MG63 (cell line): ENCODE measurements around the gene MMP8. TPM values are rescaled to one million over a fixed set of nuclear protein-coding genes. Genes with fewer than 3 reads are reported as not detected.
A peak's percentile ranks its signal among the peaks of the same experiment; 100 is the strongest.
"Not testable (repeated sequence)": the region's sequence is repeated elsewhere in the genome, so short reads cannot be mapped to it uniquely, and the experiment has no call there.

Experiments
- DNase-seq: peaks from one replicate; pipeline ENCODE4 v3.0.0-alpha.2; 2020
- H3K27me3 ChIP-seq: fragments of 250-450 bp; sonication (Bioruptor Pico); 2 replicates; pipeline ENCODE4 v1.5.1; 2020; ENCODE audit warnings: mild to moderate bottlenecking, moderate library complexity
- H3K36me3 ChIP-seq: fragments of 250-450 bp; sonication (Bioruptor Pico); 2 replicates; pipeline ENCODE4 v1.5.1; 2020; ENCODE audit warnings: mild to moderate bottlenecking, moderate library complexity
- H3K4me3 ChIP-seq: fragments of 250-450 bp; sonication (Bioruptor Pico); 2 replicates; pipeline ENCODE4 v1.5.1; 2020; ENCODE audit warnings: mild to moderate bottlenecking, moderate library complexity
- H3K9me3 ChIP-seq: fragments of 250-450 bp; sonication (Bioruptor Pico); 2 replicates; pipeline ENCODE4 v1.5.1; 2020; ENCODE audit warnings: mild to moderate bottlenecking, moderate library complexity
- total RNA-seq: library from RNA; depleted of rRNA; stranded (reverse); fragments of >200 nt; shearing (Covaris generic); gene quantifications from 2 replicates; pipeline ENCODE4 v1.2.3, GENCODE V29; 2014; ENCODE audit warnings: low replicate concordance; rRNA removed

The MMP8 gene
- not detected in 2 replicates for total RNA-seq

- Histone ChIP-seq H3K9me3 (no peaks in the 10 kb centered on the region; the same call in none of the 2 replicates), H3K4me3 (no peak within 1 kb of the TSS)
- DNase-seq: no peak
Observed at GRCh38 chr11:102724904-102725500, at the start of gene MMP8. TSS of gene MMP8 (minus strand) at chr11:102724954. CDS start at chr11:102724855, 99 bp downstream.

GRCh38 chr11:102773386-102773785, 48.6 kb upstream of the MMP8 start:
- Histone ChIP-seq H3K36me3 (no peaks in the 10 kb centered on the region), H3K27me3 (no peaks in the 10 kb centered on the region), H3K9me3 (no peaks in the 10 kb centered on the region), H3K4me3 (no peak overlapping the region)
- no peak for DNase-seq

More at GRCh38 chr11:102724904-102725500, at the start of gene MMP8:
- no peaks in the 10 kb centered on the region for H3K27me3 ChIP-seq
- H3K36me3 ChIP-seq: no peaks in the 10 kb centered on the region

- no peaks in the 10 kb centered on the region for H3K36me3 ChIP-seq
- no peak overlapping the region for H3K4me3 ChIP-seq
- peak; percentile 2 for DNase-seq
- H3K27me3 ChIP-seq: no peaks in the 10 kb centered on the region
- no peaks in the 10 kb centered on the region for H3K9me3 ChIP-seq
Observed at GRCh38 chr11:102771351-102771750, 46.6 kb upstream of the MMP8 start.

- no peak for DNase-seq
- H3K4me3 ChIP-seq: no peak overlapping the region
Observed at GRCh38 chr11:102770191-102770590, 45.4 kb upstream of the MMP8 start.

GRCh38 chr11:102767800-102768199, 43.0 kb upstream of the MMP8 start:
- no peak overlapping the region for H3K4me3 ChIP-seq
- H3K9me3 ChIP-seq: no peaks in the 10 kb centered on the region
- H3K36me3 ChIP-seq: no peaks in the 10 kb centered on the region
- no peaks in the 10 kb centered on the region; the same call in 1 of the 2 replicates for H3K27me3 ChIP-seq
- no peak for DNase-seq

More at GRCh38 chr11:102770191-102770590, 45.4 kb upstream of the MMP8 start:
- Histone ChIP-seq H3K36me3 (no peaks in the 10 kb centered on the region), H3K9me3 (no peaks in the 10 kb centered on the region), H3K27me3 (no peaks in the 10 kb centered on the region)

GRCh38 chr11:102763440-102763839, 38.7 kb upstream of the MMP8 start:
- no peak for DNase-seq
- H3K4me3 ChIP-seq: no peak overlapping the region
- no peaks in the 10 kb centered on the region for H3K36me3 ChIP-seq
- peaks cover 3% of the 10 kb centered on the region; the same call in 1 of the 2 replicates for H3K27me3 ChIP-seq
- no peaks in the 10 kb centered on the region; the same call in 1 of the 2 replicates for H3K9me3 ChIP-seq

- Histone ChIP-seq H3K4me3 (no peak overlapping the region), H3K36me3 (no peaks in the 10 kb centered on the region), H3K27me3 (peaks cover 3% of the 10 kb centered on the region; the same call in 1 of the 2 replicates), H3K9me3 (no peaks in the 10 kb centered on the region; the same call in 1 of the 2 replicates)
- DNase-seq: no peak
Observed at GRCh38 chr11:102762361-102762767, 37.6 kb upstream of the MMP8 start.

- no peak overlapping the region for H3K4me3 ChIP-seq
- H3K27me3 ChIP-seq: peaks cover 3% of the 10 kb centered on the region; the same call in 1 of the 2 replicates
- DNase-seq: no peak
- H3K36me3 ChIP-seq: no peaks in the 10 kb centered on the region
- H3K9me3 ChIP-seq: no peaks in the 10 kb centered on the region; the same call in 1 of the 2 replicates
Observed at GRCh38 chr11:102761646-102762238, 37.0 kb upstream of the MMP8 start.

GRCh38 chr11:102760344-102761035, 35.7 kb upstream of the MMP8 start:
- H3K36me3 ChIP-seq: no peaks in the 10 kb centered on the region
- peaks cover 3% of the 10 kb centered on the region; the same call in 1 of the 2 replicates for H3K27me3 ChIP-seq

GRCh38 chr11:102757823-102758549, 33.2 kb upstream of the MMP8 start:
- Histone ChIP-seq H3K27me3 (peaks cover 3% of the 10 kb centered on the region; the same call in 1 of the 2 replicates), H3K36me3 (no peaks in the 10 kb centered on the region), H3K9me3 (no peaks in the 10 kb centered on the region; the same call in 1 of the 2 replicates), H3K4me3 (no peak overlapping the region)
- DNase-seq: no peak

More at GRCh38 chr11:102760344-102761035, 35.7 kb upstream of the MMP8 start:
- Histone ChIP-seq H3K4me3 (no peak overlapping the region), H3K9me3 (no peaks in the 10 kb centered on the region; the same call in 1 of the 2 replicates)
- DNase-seq: peak; percentile 7

GRCh38 chr11:102753267-102753666, 28.5 kb upstream of the MMP8 start:
- Histone ChIP-seq H3K36me3 (no peaks in the 10 kb centered on the region), H3K4me3 (no peak overlapping the region), H3K9me3 (peaks cover 4% of the 10 kb centered on the region; the same call in 1 of the 2 replicates), H3K27me3 (peaks cover 21% of the 10 kb centered on the region)
- no peak for DNase-seq

- no peak overlapping the region for H3K4me3 ChIP-seq
- H3K27me3 ChIP-seq: peaks cover 22% of the 10 kb centered on the region
- no peak for DNase-seq
- peaks cover 4% of the 10 kb centered on the region; the same call in 1 of the 2 replicates for H3K9me3 ChIP-seq
- H3K36me3 ChIP-seq: no peaks in the 10 kb centered on the region
Observed at GRCh38 chr11:102751673-102752072, 26.9 kb upstream of the MMP8 start.

- Histone ChIP-seq H3K4me3 (no peak overlapping the region), H3K9me3 (peaks cover 4% of the 10 kb centered on the region; the same call in 1 of the 2 replicates), H3K27me3 (peaks cover 22% of the 10 kb centered on the region), H3K36me3 (no peaks in the 10 kb centered on the region)
- DNase-seq: no peak
Observed at GRCh38 chr11:102749101-102749722, 24.5 kb upstream of the MMP8 start.

- H3K36me3 ChIP-seq, H3K4me3 ChIP-seq: not testable (repeated sequence)
Observed at GRCh38 chr11:102746746-102747578, 22.2 kb upstream of the MMP8 start.

GRCh38 chr11:102734650-102735049, 9.9 kb upstream of the MMP8 start:
- Histone ChIP-seq H3K36me3 (no peaks in the 10 kb centered on the region), H3K4me3 (no peak overlapping the region), H3K27me3 (peaks cover 5% of the 10 kb centered on the region; the same call in 1 of the 2 replicates), H3K9me3 (peaks cover 2% of the 10 kb centered on the region; the same call in 1 of the 2 replicates)
- DNase-seq: no peak

More at GRCh38 chr11:102746746-102747578, 22.2 kb upstream of the MMP8 start:
- not testable (repeated sequence) for H3K9me3 ChIP-seq, DNase-seq
- H3K27me3 ChIP-seq: peaks cover 19% of the 10 kb centered on the region; the same call in 1 of the 2 replicates
